H9 (cell line): ENCODE measurements around the gene TRRAP. TPM values are rescaled to one million over a fixed set of nuclear protein-coding genes. Genes with fewer than 3 reads are reported as not detected.

Experiments used
- DNase-seq: peaks from one replicate; pipeline ENCODE4 v3.0.0-alpha.2; 2017
- H2AFZ ChIP-seq: one replicate; pipeline ENCODE4 v1.6.1; 2013; ENCODE audit warnings: mild to moderate bottlenecking, low read length, control low read depth, moderate library complexity
- H2AK5ac ChIP-seq: 2 replicates; pipeline ENCODE4 v1.6.1; 2013; ENCODE audit warnings: low read length, control low read depth, mixed read lengths; ENCODE audit not compliant: insufficient read length
- H2BK120ac ChIP-seq: one replicate; pipeline ENCODE4 v1.6.1; 2013; ENCODE audit warnings: low read depth, mild to moderate bottlenecking, low read length, control low read depth, inconsistent platforms; ENCODE audit not compliant: poor library complexity, severe bottlenecking
- H2BK12ac ChIP-seq: 2 replicates; pipeline ENCODE4 v1.6.1; 2013; ENCODE audit warnings: low read length, control low read depth, mixed read lengths, low read depth; ENCODE audit not compliant: insufficient read length
- H2BK15ac ChIP-seq: 2 replicates; pipeline ENCODE4 v1.6.1; 2013; ENCODE audit warnings: low read depth, low read length, control low read depth
- H2BK20ac ChIP-seq: one replicate; pipeline ENCODE4 v1.6.1; 2013; ENCODE audit warnings: low read depth, mild to moderate bottlenecking, low read length, control low read depth, inconsistent platforms; ENCODE audit not compliant: poor library complexity, severe bottlenecking
- H2BK5ac ChIP-seq: 2 replicates; pipeline ENCODE4 v1.6.1; 2013; ENCODE audit warnings: low read length, control low read depth, mixed read lengths; ENCODE audit not compliant: insufficient read length
- H3K14ac ChIP-seq: 2 replicates; pipeline ENCODE4 v1.6.1; 2013; ENCODE audit warnings: low read length, control low read depth; ENCODE audit not compliant: insufficient read depth
- H3K18ac ChIP-seq: 2 replicates; pipeline ENCODE4 v1.6.1; 2013; ENCODE audit warnings: low read depth, mild to moderate bottlenecking, mixed read lengths, low read length, control low read depth; ENCODE audit not compliant: insufficient read length
- H3K23ac ChIP-seq: 2 replicates; pipeline ENCODE4 v1.6.1; 2013; ENCODE audit warnings: low read length, control low read depth, mixed read lengths, low read depth; ENCODE audit not compliant: insufficient read length
- H3K23me2 ChIP-seq: 2 replicates; pipeline ENCODE4 v1.6.1; 2013; ENCODE audit warnings: low read depth, mild to moderate bottlenecking, mixed read lengths, low read length, control low read depth; ENCODE audit not compliant: insufficient read length, poor library complexity, severe bottlenecking
- H3K27ac ChIP-seq: 2 replicates; pipeline ENCODE4 v1.5.1; 2013; ENCODE audit warnings: low read length, control low read depth, mixed read lengths, low read depth; ENCODE audit not compliant: insufficient read length
- H3K27me3 ChIP-seq: 2 replicates; pipeline ENCODE4 v1.6.1; 2013; ENCODE audit warnings: low read length, control low read depth, inconsistent platforms; ENCODE audit not compliant: insufficient read depth
- H3K4ac ChIP-seq: 2 replicates; pipeline ENCODE4 v1.6.1; 2013; ENCODE audit warnings: low read depth, mild to moderate bottlenecking, control low read depth, inconsistent platforms, low read length, moderate library complexity
- H3K4me1 ChIP-seq: 2 replicates; pipeline ENCODE4 v1.6.1; 2013; ENCODE audit warnings: low read length, control low read depth, inconsistent platforms; ENCODE audit not compliant: insufficient read depth
- H3K4me2 ChIP-seq: 2 replicates; pipeline ENCODE4 v1.6.1; 2013; ENCODE audit warnings: low read length, control low read depth, mixed read lengths; ENCODE audit not compliant: insufficient read length, insufficient read depth
- H3K56ac ChIP-seq: 2 replicates; pipeline ENCODE4 v1.6.1; 2013; ENCODE audit warnings: low read depth, mild to moderate bottlenecking, mixed read lengths, low read length, control low read depth; ENCODE audit not compliant: insufficient read length
- H3K79me1 ChIP-seq: 2 replicates; pipeline ENCODE4 v1.6.1; 2013; ENCODE audit warnings: low read depth, mild to moderate bottlenecking, moderate library complexity, low read length, control low read depth, inconsistent platforms; ENCODE audit not compliant: insufficient read depth, poor library complexity, severe bottlenecking
- H3K79me2 ChIP-seq: 2 replicates; pipeline ENCODE4 v1.6.1; 2013; ENCODE audit warnings: low read length, control low read depth, inconsistent platforms; ENCODE audit not compliant: insufficient read depth
- H3K9ac ChIP-seq: 2 replicates; pipeline ENCODE4 v1.6.1; 2013; ENCODE audit warnings: low read length, control low read depth, mixed read lengths; ENCODE audit not compliant: insufficient read length; ENCODE audit errors: extremely low read depth
- H3K9me3 ChIP-seq: one replicate; pipeline ENCODE4 v1.6.1; 2013; ENCODE audit warnings: low read depth, low read length, inconsistent platforms; ENCODE audit not compliant: control insufficient read depth
- H3T11ph ChIP-seq: one replicate; pipeline ENCODE4 v1.6.1; 2013; ENCODE audit warnings: mild to moderate bottlenecking, low read length, control low read depth, inconsistent platforms
- H4K20me1 ChIP-seq: one replicate; pipeline ENCODE4 v1.6.1; 2013; ENCODE audit not compliant: control insufficient read depth, insufficient read length, insufficient read depth
- H4K5ac ChIP-seq: 2 replicates; pipeline ENCODE4 v1.6.1; 2013; ENCODE audit warnings: low read depth, mild to moderate bottlenecking, mixed read lengths, low read length, control low read depth; ENCODE audit not compliant: insufficient read length
- H4K8ac ChIP-seq: replicated peaks from 2 replicates; pipeline ENCODE4 v1.6.1; 2013; ENCODE audit warnings: low read length, control low read depth, mixed read lengths, low read depth; ENCODE audit not compliant: insufficient read length
- H4K91ac ChIP-seq: 2 replicates; pipeline ENCODE4 v1.6.1; 2013; ENCODE audit warnings: low read depth, mild to moderate bottlenecking, moderate library complexity, mixed read lengths, low read length, control low read depth; ENCODE audit not compliant: insufficient read length
- H3K27ac Mint-ChIP-seq, 3 experiments: 2 replicates in 2 of 3; 3 replicates in 1 of 3; pipeline ENCODE4 v1.8.0; 2020 to 2021; ENCODE audit warnings: mixed read lengths in 3 of 3, mild to moderate bottlenecking in 1 of 3, moderate library complexity in 1 of 3
- H3K27me3 Mint-ChIP-seq: 2 replicates; pipeline ENCODE4 v1.8.0; 2021; ENCODE audit warnings: low read depth, mild to moderate bottlenecking, moderate library complexity, mixed read lengths
- H3K36me3 Mint-ChIP-seq, 3 experiments: 2 replicates in 2 of 3; 3 replicates in 1 of 3; pipeline ENCODE4 v1.8.0; 2020 to 2021; ENCODE audit warnings: low read depth in 3 of 3, mixed read lengths in 3 of 3; ENCODE audit not compliant: insufficient read depth in 1 of 3
- H3K4me1 Mint-ChIP-seq, 2 experiments: 2 replicates each; pipeline ENCODE4 v1.8.0; 2020; ENCODE audit warnings: mixed read lengths in 2 of 2
- H3K4me3 Mint-ChIP-seq, 2 experiments: 2 replicates in 1 of 2; 3 replicates in 1 of 2; pipeline ENCODE4 v1.8.0; 2020 to 2021; ENCODE audit warnings: mild to moderate bottlenecking in 2 of 2, mixed read lengths in 2 of 2, moderate library complexity in 1 of 2
- H3K9me3 Mint-ChIP-seq, 2 experiments: 2 replicates in 1 of 2; 3 replicates in 1 of 2; pipeline ENCODE4 v1.8.0; 2020; ENCODE audit warnings: mild to moderate bottlenecking in 2 of 2, mixed read lengths in 2 of 2, moderate library complexity in 1 of 2
- CTCF ChIP-seq: fragments of 200-600 bp; sonication (generic); conservative IDR thresholded peaks from 3 replicates; pipeline ENCODE4 v1.8.0; 2021; ENCODE audit warnings: antibody characterized with exemption, mild to moderate bottlenecking
- WGBS: extraction: QIAGEN DNeasy Blood & Tissue Kit; methylation state at CpG from one replicate; pipeline ENCODE4 v1.1.7; 2013; ENCODE audit warnings: missing lambda C conversion rate, low lambda C conversion rate, mixed read lengths; ENCODE audit not compliant: insufficient read length; ENCODE audit errors: extremely low coverage; 5-methylcytosine and 5-hydroxymethylcytosine counted together
- total RNA-seq: library from RNA; stranded (reverse); gene quantifications from 2 replicates; pipeline ENCODE4 v1.2.1, GENCODE V29; 2021

Gene TRRAP
- total RNA-seq, 1 experiment from 2014 or later = 58.6 TPM

- H3K4me1 ChIP-seq = no peaks in the 10 kb centered on the region
- H4K20me1 ChIP-seq = no peaks in the 10 kb centered on the region
- no peak overlapping the region for H2AFZ ChIP-seq
- no peaks in the 10 kb centered on the region for H3K23me2 ChIP-seq
- TF ChIP-seq CTCF = no peak
- no peak overlapping the region for H4K5ac ChIP-seq
- H3K27ac ChIP-seq = no peak overlapping the region
- H3K36me3 Mint-ChIP-seq = peaks cover 36 to 81% (median 72%) of the 10 kb centered on the region in 3 experiments
- peaks cover 7 to 8% of the 10 kb centered on the region in 2 experiments; a peak in 3 of 4 replicates for H3K4me1 Mint-ChIP-seq
- H3K27me3 ChIP-seq = peaks cover 2% of the 10 kb centered on the region; the same call in 1 of the 2 replicates
- H3K56ac ChIP-seq = no peak overlapping the region
- H3K4ac ChIP-seq = no peak overlapping the region
- H2AK5ac ChIP-seq = no peak overlapping the region
- H3K14ac ChIP-seq = no peak overlapping the region
- H3K27me3 Mint-ChIP-seq = no peaks in the 10 kb centered on the region
- no peak overlapping the region for H3K4me3 Mint-ChIP-seq
- H2BK12ac ChIP-seq = no peak overlapping the region
- H3T11ph ChIP-seq = no peak overlapping the region
- no peak overlapping the region for H3K18ac ChIP-seq
- H3K9ac ChIP-seq = no peak overlapping the region
- no CpG with 5 or more reads among the region's 8 CpGs for WGBS
- DNase-seq = no peak
- H3K9me3 Mint-ChIP-seq = no peaks in the 10 kb centered on the region
- H3K4me2 ChIP-seq = no peak overlapping the region
- H4K91ac ChIP-seq = no peak overlapping the region
- no peak overlapping the region for H2BK20ac ChIP-seq
- H2BK15ac ChIP-seq = no peak overlapping the region
- H2BK5ac ChIP-seq = no peak overlapping the region
- no peak overlapping the region for H2BK120ac ChIP-seq
- H3K23ac ChIP-seq = no peak overlapping the region
- H3K79me1 ChIP-seq = no peaks in the 10 kb centered on the region
- no peaks in the 10 kb centered on the region for H3K9me3 ChIP-seq
- H3K27ac Mint-ChIP-seq = no peak overlapping the region
- H4K8ac ChIP-seq = no peak overlapping the region
- H3K79me2 ChIP-seq = no peaks in the 10 kb centered on the region
Measured at GRCh38 chr7:99016196-99016595, 137.9 kb downstream of the TRRAP start.
